ENCODE results near the gene FOXK1. TPM values are rescaled to one million over a fixed set of nuclear protein-coding genes. Genes with fewer than 3 reads are reported as not detected.
"Not testable (repeated sequence)": the region's sequence is repeated elsewhere in the genome, so short reads cannot be mapped to it uniquely, and the experiment has no call there.

The FOXK1 gene
- total RNA-seq, 3 donors from 2014 or later: 30.1 to 48.5 (median 33.4) TPM

DNA sequence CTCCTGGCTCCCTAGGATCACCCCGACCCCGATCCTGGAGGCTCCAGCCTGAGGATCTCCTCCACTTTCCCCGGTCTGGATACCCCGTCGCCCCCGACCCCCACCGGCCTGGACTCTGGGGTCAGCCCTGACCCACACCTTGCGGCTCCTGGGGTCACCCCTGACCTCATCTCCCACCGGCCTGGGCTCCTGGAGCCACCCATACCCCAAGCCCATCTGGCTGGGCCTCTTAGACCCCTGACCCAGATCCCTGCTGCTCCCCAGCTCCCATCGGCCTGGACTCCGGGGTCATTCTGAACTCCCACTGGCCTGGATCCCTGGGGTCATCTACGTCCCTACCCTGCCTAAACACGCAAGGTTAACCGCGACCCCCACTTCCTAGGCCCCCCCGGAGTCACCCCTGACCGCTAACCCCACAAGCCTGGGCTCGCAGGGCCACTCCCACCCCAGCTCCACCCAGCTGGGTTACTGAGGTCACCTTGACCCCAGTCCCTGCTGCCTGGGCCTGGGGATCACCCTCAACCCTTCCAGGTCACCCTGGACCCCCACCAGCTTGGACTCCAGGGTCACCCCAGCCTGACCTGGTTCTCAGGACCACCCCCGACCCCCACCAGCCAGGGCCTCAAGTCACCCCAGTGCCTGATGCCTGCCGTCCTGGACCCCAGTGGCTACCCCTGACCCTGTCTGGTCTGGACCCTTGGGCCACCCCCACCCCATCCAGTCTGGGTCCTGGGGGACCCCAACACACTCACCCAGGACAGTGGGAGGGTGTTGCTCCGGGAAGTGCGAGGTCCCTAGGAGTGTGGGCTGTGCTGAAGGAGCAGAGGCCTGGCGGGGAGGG is 1.2 kb downstream of the FOXK1 start:
- H3K36me3 ChIP-seq (ENCODE audit: low read depth): no peaks in the 10 kb centered on the region
- peak; percentile 56 to 76 (median 72) for DNase-seq
- TF ChIP-seq, protein P1, sequence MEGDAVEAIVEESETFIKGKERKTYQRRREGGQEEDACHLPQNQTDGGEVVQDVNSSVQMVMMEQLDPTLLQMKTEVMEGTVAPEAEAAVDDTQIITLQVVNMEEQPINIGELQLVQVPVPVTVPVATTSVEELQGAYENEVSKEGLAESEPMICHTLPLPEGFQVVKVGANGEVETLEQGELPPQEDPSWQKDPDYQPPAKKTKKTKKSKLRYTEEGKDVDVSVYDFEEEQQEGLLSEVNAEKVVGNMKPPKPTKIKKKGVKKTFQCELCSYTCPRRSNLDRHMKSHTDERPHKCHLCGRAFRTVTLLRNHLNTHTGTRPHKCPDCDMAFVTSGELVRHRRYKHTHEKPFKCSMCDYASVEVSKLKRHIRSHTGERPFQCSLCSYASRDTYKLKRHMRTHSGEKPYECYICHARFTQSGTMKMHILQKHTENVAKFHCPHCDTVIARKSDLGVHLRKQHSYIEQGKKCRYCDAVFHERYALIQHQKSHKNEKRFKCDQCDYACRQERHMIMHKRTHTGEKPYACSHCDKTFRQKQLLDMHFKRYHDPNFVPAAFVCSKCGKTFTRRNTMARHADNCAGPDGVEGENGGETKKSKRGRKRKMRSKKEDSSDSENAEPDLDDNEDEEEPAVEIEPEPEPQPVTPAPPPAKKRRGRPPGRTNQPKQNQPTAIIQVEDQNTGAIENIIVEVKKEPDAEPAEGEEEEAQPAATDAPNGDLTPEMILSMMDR (IDR thresholded peaks at IDR 0.05): no peak
- no peaks in the 10 kb centered on the region for H3K9me3 ChIP-seq
- peaks cover 12% of the 10 kb centered on the region for H3K4me1 ChIP-seq (ENCODE audit: low read depth)
- peak overlapping the region; percentile 84 for H3K4me3 ChIP-seq
- ATAC-seq: peak; percentile 58
- intact Hi-C loops (cut with DNase I, micrococcal nuclease): loop anchor here in 1 of 2 donors (5.0 kb wide), 1 partner anchor 64 kb away; no protein-coding TSS in a partner anchor

DNA sequence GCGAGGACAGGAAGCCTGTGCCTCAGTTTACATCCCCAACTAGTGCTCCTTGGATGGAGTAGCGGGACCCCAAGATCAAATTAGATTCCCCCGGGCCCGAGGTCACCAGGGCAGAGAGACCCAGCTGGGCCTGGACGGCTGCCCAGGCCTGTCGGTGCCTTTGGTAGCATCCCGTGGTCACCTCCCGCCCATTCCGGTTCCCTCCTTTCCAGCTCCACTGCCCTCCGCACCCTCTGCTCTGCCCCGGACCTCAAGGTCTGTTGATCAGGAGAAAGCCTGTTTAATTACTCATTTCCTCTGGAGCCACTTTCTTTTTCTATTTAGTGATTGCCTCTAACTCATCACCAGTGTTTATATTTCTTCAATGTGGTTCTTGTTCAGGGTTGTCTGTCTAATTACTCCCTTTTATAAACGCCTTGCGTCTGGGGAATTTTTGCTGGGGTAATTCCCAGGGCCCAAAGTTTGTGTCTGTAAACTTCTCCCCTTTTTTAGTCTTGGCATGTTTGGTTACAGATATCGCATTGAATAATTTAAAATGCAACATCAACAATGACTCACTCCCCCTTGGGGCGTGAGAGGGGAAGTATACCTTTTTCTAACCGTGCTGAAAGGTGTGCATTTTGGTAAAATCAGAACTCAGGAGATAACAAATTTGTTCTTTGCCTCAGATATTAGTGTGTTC is 1.9 kb downstream of the FOXK1 start:
- TF ChIP-seq, protein P1 (IDR thresholded peaks at IDR 0.05): no peak
- peaks cover 12% of the 10 kb centered on the region for H3K4me1 ChIP-seq (ENCODE audit: low read depth)
- intact Hi-C loops (cut with DNase I, micrococcal nuclease): loop anchor here in 1 of 2 donors (5.0 kb wide), 1 partner anchor 63 kb away; no protein-coding TSS in a partner anchor
- ATAC-seq (peak; percentile 72), DNase-seq (peak in 2 of 3 donors; percentile 66 to 84)
- no peaks in the 10 kb centered on the region for H3K9me3 ChIP-seq
- H3K36me3 ChIP-seq (ENCODE audit: low read depth): no peaks in the 10 kb centered on the region
- peak overlapping the region; percentile 84 for H3K4me3 ChIP-seq

DNA sequence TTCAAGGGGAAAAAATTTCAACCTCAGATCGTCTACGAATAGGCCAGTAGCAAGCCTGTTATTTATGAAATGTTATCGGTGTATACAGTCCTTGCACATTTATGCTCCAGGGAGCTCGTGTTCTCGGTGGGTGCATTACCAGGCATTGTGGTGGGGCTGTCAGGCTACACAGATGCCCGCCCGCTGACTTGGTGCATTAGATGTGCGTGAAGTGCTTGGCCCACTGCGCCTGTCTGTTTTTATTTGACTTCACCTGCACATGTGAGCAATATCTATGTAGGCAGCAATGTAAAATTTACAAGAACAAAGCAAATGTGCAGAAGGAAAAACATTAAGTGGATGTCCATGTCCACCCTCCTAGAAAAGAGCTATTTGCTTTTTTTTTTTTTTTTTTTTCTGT is 2.8 kb downstream of the FOXK1 start:
- no peaks in the 10 kb centered on the region for H3K36me3 ChIP-seq (ENCODE audit: low read depth)
- H3K9me3 ChIP-seq: no peaks in the 10 kb centered on the region
- H3K4me3 ChIP-seq: no peak overlapping the region
- ATAC-seq (no peak), DNase-seq (no peak)
- peaks cover 12% of the 10 kb centered on the region for H3K4me1 ChIP-seq (ENCODE audit: low read depth)
- TF ChIP-seq, protein P1 (IDR thresholded peaks at IDR 0.05): no peak
- intact Hi-C loops (cut with DNase I, micrococcal nuclease): loop anchor here in 1 of 2 donors (5.0 kb wide), 1 partner anchor 62 kb away; no protein-coding TSS in a partner anchor

DNA sequence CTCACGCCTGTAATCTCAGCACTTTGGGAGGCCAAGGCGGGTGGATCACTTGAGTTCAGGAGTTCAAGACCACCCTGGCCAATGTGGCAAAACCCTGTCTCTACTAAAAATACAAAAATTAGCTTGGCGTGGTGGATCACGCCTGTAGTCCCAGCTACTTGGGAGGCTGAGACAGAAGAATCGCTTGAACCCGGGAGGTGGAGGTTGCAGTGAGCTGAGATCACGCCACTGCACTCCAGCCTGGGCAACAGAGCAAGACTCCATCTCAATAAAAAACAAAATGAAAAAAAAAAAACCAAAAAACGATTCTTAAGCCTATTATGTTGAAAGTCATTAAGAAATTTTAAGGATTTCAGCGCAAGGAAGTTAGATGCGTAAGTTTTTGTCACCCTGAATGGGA is 3.6 kb downstream of the FOXK1 start:
- H3K36me3 ChIP-seq (ENCODE audit: low read depth); H3K9me3 ChIP-seq; intact Hi-C loops (cut with DNase I, micrococcal nuclease); ATAC-seq; H3K4me3 ChIP-seq; DNase-seq: not testable (repeated sequence)
- H3K4me1 ChIP-seq (ENCODE audit: low read depth): peaks cover 14% of the 10 kb centered on the region

DNA sequence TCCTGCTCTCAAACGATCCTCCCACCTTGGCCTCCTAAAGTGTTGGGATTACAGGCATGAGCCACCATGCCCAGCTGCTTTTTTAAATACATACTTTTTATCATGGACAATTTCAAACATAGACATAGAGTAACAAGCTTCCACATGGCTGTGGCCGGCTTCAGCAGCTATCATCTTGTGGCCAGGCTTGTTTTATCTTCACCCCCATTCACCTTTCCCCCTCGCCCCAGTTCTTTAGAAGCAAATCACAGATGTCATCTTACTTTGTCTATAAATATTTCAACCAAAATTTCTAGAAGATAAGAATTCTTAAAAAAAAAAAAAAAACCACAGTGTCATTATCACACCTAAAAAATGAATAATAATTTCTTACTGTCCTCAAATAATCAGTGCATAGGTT is 5.9 kb downstream of the FOXK1 start:
- DNase-seq: no peak
- TF ChIP-seq, protein P1 (IDR thresholded peaks at IDR 0.05): no peak
- Histone ChIP-seq H3K4me3 (no peak overlapping the region), H3K9me3 (no peaks in the 10 kb centered on the region), H3K36me3 (ENCODE audit: low read depth) (no peaks in the 10 kb centered on the region), H3K4me1 (ENCODE audit: low read depth) (peaks cover 20% of the 10 kb centered on the region)
- intact Hi-C loops (cut with DNase I, micrococcal nuclease): no loop called here
- ATAC-seq: no peak

DNA sequence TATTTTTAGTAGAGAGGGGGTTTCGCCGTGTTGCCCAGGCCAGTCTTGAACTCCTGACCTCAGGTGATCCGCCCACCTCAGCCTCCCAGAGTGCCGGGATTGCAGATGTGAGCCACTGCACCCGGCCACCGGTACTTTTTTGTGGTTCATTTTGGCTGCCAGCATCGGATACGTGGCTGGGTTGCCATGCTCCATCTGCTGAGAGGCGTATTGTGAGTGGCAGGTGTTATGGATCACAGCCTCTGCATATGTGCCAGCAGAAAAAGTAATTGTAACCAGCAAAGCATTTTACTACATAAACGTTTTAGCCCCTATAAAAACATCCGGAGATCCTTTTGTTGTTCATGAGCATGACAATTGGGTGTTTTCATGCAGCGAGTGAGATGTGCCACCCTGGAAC is 7.1 kb downstream of the FOXK1 start:
- Histone ChIP-seq H3K4me1 (ENCODE audit: low read depth) (peaks cover 20% of the 10 kb centered on the region), H3K36me3 (ENCODE audit: low read depth) (no peaks in the 10 kb centered on the region), H3K9me3 (no peaks in the 10 kb centered on the region), H3K4me3 (no peak overlapping the region)
- TF ChIP-seq, protein P1 (IDR thresholded peaks at IDR 0.05): no peak
- DNase-seq: no peak
- ATAC-seq: no peak
- intact Hi-C loops (cut with DNase I, micrococcal nuclease): no loop called here
